NB4 (cell line): ENCODE measurements around the gene DUOX1.

ENCODE experiments used
- DNase-seq: peaks from one replicate; pipeline ENCODE4 v3.0.0; 2010; ENCODE audit warnings: low read depth
- H3K4me3 ChIP-seq: one replicate; pipeline ENCODE4 v1.5.1; 2011; ENCODE audit warnings: mild to moderate bottlenecking, low read depth, low read length, moderate library complexity
- MYC ChIP-seq: IDR thresholded peaks from 2 replicates; pipeline ENCODE4 v1.6.1; 2011; ENCODE audit warnings: low read depth, low read length
- POLR2A ChIP-seq: IDR thresholded peaks from 2 replicates; pipeline ENCODE4 v1.6.1; 2011; ENCODE audit warnings: mild to moderate bottlenecking; ENCODE audit not compliant: insufficient read length; ENCODE audit errors: extremely low read depth
- TF ChIP-seq, protein P1 (sequence below): IDR thresholded peaks from 2 replicates; pipeline ENCODE4 v1.6.1; 2011; ENCODE audit warnings: low read depth, low read length
- TF ChIP-seq, protein P2 (sequence below): IDR thresholded peaks from one replicate; pipeline ENCODE4 v1.5.1; 2012; ENCODE audit warnings: low read depth, low read length

Gene DUOX1

DNA sequence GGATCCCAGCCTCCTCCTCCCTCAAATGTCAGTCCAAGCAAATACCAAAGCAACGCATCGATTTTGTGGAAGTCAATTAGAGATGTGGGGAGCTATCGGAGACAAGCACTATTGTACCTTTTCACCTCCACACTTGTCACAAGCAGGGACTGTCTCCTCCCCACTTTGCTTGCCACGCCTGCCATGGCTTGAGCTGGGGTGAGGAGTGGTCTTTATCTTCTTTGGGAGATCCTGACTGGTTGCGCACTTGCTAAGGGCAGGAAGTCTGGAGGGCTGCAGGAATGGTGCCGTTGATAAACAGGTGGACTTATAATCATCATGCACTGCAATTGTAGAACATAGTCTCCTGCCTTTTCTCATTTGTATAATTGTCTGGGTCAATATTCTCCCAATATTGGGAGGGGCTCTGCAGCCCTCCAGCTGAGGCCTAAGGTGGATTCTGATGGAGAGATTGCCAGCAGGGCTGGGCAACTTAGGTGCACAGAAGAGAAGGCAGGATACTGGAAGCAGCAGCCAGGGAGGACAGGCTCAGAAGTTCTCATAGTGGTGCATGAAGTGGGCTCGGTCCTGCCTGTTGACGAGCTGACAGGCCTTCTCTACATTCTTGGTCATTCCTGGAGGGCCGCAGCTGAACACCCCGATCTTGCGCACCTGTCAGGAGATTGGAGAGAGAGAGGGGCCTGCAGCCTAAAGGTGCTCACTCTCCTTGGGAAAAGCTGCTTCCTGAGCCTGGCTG lies 36.0 kb upstream of the DUOX1 start:
- H3K4me3 ChIP-seq: no peak overlapping the region
- no peak for TF ChIP-seq MYC
- TF ChIP-seq, protein P1, sequence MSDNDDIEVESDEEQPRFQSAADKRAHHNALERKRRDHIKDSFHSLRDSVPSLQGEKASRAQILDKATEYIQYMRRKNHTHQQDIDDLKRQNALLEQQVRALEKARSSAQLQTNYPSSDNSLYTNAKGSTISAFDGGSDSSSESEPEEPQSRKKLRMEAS: no peak
- TF ChIP-seq POLR2A: no peak
- TF ChIP-seq, protein P2, sequence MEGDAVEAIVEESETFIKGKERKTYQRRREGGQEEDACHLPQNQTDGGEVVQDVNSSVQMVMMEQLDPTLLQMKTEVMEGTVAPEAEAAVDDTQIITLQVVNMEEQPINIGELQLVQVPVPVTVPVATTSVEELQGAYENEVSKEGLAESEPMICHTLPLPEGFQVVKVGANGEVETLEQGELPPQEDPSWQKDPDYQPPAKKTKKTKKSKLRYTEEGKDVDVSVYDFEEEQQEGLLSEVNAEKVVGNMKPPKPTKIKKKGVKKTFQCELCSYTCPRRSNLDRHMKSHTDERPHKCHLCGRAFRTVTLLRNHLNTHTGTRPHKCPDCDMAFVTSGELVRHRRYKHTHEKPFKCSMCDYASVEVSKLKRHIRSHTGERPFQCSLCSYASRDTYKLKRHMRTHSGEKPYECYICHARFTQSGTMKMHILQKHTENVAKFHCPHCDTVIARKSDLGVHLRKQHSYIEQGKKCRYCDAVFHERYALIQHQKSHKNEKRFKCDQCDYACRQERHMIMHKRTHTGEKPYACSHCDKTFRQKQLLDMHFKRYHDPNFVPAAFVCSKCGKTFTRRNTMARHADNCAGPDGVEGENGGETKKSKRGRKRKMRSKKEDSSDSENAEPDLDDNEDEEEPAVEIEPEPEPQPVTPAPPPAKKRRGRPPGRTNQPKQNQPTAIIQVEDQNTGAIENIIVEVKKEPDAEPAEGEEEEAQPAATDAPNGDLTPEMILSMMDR: no peak

DNA sequence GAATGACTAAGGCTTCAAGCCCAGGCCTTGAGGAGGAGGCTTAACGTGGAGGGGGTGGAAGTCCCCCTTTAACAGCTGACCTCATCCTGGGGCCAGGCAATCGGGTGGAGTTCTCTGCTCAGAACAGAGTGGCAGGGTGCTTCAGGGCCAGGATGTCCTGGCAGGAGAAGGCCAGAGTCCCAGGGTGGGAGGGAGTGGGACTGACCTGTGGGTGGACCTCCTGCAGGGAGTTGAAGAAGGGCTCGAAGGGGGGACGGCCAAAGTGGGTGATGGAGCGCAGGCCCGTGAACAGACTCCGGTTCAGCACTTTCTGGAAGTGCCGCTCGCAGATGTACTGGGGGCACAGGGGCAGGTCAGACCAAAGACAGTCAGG lies 35.5 kb upstream of the DUOX1 start:
- no peak for DNase-seq
- H3K4me3 ChIP-seq: no peak overlapping the region
- TF ChIP-seq MYC: no peak

More for the DNA sequence above, 36.0 kb upstream of the DUOX1 start:
- DNase-seq: no peak

DNA sequence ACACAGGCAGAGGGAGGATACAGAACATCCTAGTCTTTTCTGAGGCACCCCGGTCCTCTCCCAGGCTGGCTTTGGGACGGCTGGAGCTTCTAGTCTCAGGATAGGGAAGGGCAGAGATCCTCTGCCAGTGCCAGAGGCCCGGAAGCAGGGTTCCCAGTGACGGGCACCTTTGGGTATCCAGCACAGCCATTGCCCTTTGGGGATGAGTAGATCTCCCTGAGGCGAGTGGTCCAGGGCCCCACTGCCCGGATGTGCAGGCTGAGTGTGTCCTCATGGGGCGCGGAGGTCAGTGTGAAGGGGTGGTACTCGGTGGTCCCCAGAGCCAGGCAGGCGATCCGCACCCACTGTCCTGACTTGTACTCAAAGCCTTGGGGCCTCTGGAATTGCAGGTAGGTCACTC lies 34.1 kb upstream of the DUOX1 start:
- TF ChIP-seq, protein P2: no peak
- TF ChIP-seq, protein P1: no peak
- no peak for TF ChIP-seq MYC
- TF ChIP-seq POLR2A: no peak
- no peak overlapping the region for H3K4me3 ChIP-seq
- DNase-seq: no peak

DNA sequence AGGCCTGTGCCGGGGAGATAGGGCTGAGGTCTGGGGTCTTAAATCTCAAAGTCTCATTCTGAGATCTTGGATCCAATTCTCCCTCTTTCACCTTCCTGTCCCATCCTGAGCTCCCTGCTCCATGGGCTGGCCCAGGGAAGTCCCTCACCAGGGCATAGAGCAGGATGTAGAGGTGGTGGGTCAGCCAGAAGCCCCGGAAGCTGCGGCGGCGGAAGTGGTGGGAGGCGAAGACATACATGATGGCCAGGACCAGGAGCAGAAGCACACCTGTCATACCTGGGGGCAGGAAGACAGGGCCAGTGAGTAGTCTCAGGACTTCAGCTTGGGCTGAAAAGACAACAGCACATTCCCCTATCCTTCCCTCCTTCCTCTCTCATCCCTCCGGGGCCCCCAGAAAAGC lies 32.3 kb upstream of the DUOX1 start:
- TF ChIP-seq POLR2A (no peak), MYC (no peak)
- TF ChIP-seq, protein P2: no peak
- TF ChIP-seq, protein P1: no peak
- DNase-seq: no peak
- H3K4me3 ChIP-seq: no peak overlapping the region

DNA sequence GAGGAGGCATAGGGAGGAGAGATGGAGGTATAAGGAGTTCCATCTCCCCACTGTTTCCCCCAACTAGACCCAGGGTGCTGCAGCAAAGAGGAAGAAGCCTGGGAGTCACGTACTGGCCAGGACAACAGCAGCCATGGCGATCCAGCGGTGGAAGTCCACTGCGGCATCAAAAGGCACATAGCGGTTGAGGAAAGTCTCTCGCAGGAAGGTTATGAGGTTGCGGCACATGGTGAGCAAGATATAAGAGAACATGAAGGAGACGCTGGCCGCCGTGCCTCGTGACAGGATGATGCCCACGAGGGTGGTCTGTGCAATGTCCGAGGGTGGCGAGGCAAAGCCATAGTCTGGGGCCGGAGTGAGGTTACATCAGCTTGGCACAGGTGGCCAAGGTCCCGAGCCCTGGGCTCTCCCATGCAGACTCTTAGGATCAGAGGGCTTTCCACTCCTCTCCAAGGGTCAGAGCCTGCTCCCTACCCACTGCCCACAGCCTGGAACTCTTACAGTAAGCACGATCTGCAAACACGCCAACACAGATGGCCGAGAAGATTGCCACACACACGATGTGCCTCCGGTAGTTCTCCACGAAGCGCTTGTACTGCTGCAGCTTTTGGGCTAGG lies 30.1 kb upstream of the DUOX1 start:
- no peak for DNase-seq
- H3K4me3 ChIP-seq: no peak overlapping the region

DNA sequence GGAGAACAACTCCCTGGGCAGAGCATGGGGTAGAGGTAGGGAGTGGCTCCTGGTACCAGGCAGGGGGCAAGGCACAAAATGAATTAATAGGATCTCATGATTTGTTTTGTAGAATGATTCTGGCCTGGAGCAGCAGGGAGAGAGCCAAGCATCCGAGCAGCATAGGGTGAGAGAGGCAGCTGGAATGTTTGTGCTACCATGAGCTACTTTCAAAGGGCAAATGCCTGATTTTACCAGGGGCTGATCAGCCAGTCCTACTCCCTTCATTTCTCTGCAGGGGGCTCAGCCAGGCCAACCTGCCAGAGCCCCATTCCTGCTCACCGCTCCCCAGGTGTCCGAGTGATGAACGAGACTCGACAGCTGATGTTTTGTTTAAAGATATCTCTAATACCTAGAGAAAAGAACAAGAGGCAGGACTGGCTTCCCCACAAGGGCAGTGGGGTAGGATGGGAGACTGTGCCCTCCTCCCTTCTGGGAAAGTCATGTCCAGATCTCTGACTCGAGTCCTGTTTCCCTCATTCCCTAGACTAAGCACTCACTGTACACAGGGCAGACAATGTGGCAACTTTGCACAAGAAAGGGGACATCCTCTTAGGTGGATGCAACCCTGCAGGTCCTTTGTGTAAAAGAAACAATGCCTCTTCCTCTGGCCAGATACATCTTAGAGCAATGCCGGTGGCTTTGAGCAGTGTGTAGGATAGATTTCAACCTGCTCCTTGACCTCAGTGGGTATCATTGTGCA lies 28.7 kb upstream of the DUOX1 start:
- H3K4me3 ChIP-seq: no peak overlapping the region
- TF ChIP-seq, protein P2: no peak
- no peak for TF ChIP-seq POLR2A
- no peak for DNase-seq

More for the DNA sequence above, 30.1 kb upstream of the DUOX1 start:
- no peak for TF ChIP-seq POLR2A
- TF ChIP-seq MYC: no peak
- TF ChIP-seq, protein P2: no peak
- TF ChIP-seq, protein P1: no peak
